ENCODE measurements around the gene LRP5.
"Not testable (repeated sequence)": the region's sequence is repeated elsewhere in the genome, so short reads cannot be mapped to it uniquely, and the experiment has no call there.

LRP5 gene

DNA sequence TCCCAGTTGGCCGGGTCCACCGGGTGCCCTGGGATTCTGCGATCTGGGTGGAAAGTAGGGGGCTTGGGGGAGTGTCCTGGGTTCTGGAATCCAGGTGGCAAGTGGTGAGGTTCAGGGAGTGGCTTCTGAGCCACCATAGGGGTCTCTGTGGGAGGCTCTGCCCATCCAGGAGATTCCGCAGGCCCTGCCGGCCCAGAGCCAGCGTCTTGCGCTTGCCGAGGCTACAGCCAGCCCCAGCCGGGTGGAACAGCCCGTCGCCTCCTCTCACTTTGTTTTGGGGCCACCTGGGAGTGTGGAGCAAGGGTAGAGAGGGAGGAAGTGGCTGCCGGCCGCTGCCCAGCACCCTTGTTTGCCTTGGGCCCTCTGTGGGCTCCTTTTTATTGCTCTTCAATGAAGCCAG is 87.5 kb downstream of the LRP5 start:
- DNase-seq, result no peak

- not testable (repeated sequence) for DNase-seq
Measured at GRCh38 chr11:68400584-68400983, 88.2 kb downstream of the LRP5 start.

DNA sequence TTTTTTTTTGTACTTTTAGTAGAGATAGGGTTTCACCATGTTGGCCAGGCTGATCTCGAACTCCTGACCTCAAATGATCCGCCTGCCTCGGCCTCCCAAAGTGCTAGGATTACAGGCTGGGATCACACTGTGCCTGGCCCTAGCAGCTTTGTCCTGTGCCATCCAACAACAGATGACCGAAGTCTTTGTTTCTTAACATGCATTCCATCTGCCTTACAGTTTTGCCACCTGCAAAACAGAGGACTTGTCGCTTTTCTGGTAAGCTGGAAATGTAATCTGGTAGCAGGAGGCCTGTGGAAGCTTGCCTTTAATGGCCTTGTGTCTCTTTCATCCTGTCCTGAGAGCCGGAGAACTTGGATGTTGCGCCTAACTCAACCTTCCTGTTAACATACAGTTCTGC is 89.5 kb downstream of the LRP5 start:
- no peak for DNase-seq

GRCh38 chr11:68402355-68403031 is 90.1 kb downstream of the LRP5 start:
- DNase-seq, result no peak

DNA sequence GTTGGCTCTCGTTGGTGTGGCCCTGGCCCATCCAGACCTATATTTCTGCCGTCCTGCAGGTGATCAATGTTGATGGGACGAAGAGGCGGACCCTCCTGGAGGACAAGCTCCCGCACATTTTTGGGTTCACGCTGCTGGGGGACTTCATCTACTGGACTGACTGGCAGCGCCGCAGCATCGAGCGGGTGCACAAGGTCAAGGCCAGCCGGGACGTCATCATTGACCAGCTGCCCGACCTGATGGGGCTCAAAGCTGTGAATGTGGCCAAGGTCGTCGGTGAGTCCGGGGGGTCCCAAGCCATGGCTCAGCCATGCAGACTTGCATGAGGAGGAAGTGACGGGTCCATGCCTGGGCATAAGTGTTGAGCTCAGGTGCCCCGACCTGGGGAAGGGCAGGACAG is 91.0 kb downstream of the LRP5 start:
- DNase-seq, result no peak

GRCh38 chr11:68403831-68404230 is 91.4 kb downstream of the LRP5 start:
- no peak for DNase-seq

GRCh38 chr11:68406324-68407313 is 94.2 kb downstream of the LRP5 start:
- DNase-seq, result no peak

DNA sequence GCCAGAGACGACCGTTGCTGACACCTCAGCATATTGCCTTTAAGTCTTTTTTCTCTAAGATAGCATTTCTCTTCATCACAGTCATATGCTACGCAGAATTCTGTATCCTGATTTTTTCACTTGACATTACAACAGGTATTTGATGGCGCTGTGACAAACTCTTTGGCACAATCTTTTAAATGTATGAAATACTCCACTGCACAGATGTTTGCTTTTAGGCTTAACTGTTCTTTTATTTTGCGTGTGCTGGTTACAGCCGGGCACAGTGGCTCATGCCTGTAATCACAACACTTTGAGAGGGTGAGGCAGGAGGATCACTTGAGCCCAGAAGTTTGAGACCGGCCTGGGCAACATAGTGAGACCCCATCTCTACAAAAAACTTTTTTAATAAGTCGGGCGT is 96.1 kb downstream of the LRP5 start:
- no peak for DNase-seq

DNA sequence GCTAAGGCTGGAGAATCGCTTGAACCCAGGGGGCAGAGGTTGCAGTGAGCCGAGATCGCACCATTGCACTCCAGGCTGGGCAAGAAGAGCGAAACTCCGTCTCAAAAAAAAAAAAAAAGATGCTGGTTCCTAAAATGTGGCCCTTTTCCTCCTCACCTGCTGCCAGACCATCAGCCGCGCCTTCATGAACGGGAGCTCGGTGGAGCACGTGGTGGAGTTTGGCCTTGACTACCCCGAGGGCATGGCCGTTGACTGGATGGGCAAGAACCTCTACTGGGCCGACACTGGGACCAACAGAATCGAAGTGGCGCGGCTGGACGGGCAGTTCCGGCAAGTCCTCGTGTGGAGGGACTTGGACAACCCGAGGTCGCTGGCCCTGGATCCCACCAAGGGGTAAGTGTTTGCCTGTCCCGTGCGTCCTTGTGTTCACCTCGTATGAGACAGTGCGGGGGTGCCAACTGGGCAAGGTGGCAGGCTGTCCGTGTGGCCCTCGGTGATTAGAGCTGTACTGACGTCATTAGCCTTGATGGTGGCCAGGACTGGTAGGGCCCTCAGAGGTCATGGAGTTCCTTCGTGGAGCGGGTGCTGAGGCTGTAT is 97.5 kb downstream of the LRP5 start:
- no peak for DNase-seq

DNA sequence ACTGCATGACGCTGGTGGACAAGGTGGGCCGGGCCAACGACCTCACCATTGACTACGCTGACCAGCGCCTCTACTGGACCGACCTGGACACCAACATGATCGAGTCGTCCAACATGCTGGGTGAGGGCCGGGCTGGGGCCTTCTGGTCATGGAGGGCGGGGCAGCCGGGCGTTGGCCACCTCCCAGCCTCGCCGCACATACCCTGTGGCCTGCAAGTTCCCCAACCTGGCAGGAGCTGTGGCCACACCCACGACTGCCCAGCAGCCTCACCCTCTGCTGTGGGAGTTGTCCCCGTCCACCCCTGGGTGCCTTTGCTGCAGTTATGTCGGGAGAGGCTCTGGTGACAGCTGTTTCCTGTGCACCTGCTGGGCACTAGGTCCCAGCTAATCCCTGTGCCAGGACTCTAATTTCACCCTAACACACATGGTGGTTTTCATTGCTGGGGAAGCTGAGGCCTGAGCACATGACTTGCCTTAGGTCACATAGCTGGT is 99.2 kb downstream of the LRP5 start:
- no peak for DNase-seq

DNA sequence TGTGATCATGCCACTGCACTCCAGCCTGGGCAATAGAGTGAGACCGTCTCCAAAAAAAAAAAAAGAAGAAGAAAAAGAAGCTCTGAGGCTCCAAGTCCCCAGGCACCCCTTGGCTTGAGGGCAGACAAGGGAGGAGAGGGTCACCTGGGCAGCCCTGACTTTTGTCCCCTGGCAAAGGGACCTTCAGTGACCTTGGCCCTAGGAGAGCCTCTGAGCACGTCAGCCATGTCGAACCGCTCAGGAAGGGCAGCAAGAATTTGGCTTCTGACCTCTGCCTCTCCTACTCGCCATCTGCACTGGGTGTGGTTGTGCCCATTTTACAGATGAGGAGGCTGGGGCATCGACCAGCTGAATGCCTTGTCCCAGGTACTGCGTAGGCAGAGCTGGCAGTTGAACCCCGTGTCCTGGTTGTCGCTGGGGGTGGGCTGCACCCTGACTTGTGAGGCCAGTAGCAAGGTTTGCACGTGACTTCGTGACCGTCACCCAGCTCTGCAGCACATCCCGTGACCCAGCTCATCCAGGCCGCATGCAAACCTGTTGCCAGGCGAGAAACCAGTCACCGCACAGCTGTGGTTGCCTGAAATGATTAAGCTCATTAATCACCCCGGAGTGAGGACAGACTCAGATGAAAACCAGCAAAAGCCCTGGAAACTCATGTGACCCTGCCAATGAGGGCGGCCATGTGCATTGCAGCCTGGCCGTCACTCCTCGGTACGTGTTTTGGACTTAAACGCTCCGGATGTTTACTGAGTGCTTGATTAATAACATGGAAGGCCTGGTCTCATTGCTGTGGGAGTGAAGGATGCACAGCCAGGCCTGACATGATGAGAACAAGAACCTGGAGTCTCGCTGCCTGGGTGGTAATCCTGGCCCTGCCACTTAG is 100.4 kb downstream of the LRP5 start:
- DNase-seq, result no peak

DNA sequence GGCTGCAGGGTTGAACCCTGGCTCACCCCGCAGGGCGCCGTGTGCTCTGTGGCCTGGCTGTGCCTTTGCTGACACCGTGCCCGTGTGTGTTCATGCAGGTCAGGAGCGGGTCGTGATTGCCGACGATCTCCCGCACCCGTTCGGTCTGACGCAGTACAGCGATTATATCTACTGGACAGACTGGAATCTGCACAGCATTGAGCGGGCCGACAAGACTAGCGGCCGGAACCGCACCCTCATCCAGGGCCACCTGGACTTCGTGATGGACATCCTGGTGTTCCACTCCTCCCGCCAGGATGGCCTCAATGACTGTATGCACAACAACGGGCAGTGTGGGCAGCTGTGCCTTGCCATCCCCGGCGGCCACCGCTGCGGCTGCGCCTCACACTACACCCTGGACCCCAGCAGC is 101.2 kb downstream of the LRP5 start:
- no peak for DNase-seq

- no peak for DNase-seq
Measured at GRCh38 chr11:68414496-68415221, 102.3 kb downstream of the LRP5 start.

GRCh38 chr11:68416070-68416578 is 103.7 kb downstream of the LRP5 start:
- DNase-seq, result no peak

- DNase-seq, result no peak
Measured at GRCh38 chr11:68418648-68419047, 106.3 kb downstream of the LRP5 start.

GRCh38 chr11:68420171-68420570 is 107.8 kb downstream of the LRP5 start:
- no peak for DNase-seq

DNA sequence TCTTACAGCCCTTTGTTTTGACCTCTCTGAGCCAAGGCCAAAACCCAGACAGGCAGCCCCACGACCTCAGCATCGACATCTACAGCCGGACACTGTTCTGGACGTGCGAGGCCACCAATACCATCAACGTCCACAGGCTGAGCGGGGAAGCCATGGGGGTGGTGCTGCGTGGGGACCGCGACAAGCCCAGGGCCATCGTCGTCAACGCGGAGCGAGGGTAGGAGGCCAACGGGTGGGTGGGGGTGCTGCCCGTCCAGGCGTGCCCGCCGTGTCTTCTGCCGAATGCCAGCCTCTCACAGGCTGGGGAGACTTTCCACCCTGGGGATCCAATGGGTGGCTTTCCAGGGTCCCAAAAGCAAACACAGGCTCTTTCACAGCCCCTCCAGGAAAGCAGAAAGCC is 111.1 kb downstream of the LRP5 start:
- no peak for DNase-seq

DNA sequence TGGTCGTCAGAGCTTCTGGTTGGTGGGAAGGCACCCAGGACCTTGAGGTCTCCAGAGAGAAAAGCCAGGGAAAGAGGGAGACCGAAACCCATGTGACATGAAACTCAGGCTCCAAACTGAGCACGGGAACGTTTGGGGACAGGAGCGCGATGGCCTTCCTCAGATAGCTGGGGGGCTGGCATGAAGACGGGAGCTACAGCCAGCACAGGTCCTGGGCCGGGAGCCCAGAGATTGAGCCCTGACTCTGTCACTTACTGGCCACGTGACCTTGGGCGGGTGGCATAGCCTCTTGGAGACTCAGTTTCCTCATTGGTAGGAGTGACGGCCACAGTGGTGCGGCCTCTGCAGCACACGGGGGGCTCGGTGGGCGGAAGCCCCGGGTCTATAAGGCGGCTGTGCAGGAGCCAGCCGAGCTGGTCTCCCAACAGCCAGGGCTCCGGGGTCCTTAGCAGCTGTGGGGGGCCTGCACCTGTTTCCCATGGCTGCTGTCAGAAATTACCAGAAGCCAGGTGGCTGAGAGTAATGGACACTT is 111.8 kb downstream of the LRP5 start:
- DNase-seq, result no peak

DNA sequence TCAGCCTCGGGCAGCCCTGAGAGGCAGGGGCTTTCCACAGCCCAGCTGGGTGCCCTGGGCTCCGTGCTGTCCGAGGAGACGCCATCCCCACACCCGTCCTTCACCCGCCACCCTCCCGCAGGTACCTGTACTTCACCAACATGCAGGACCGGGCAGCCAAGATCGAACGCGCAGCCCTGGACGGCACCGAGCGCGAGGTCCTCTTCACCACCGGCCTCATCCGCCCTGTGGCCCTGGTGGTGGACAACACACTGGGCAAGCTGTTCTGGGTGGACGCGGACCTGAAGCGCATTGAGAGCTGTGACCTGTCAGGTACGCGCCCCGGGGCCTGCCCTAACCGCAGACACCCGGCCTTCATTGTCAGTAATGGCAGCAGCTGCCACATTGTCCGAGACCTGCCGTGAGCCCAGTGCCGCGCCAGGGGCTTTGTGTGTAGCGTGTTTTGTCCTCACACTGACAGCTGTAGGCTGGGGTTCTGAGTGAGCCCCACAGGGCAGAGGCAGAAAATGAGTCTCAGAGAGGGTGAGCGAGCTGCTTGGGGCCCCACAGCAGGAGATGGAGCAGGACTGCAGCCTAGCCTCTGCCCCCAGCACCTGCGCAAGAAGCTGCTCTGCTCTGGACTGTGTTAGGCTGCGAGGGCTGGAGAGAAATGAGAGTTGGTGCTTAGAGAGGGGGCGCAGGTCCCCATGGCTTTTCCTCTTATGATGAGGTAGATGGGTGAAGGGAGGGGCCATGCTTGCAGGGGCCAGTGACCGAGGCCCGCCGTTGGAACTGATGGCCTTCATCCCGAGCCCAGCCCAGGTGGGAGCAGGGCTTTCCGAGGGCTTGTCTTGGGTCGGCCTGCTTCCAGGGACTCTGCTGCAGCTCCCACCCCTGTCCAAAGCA is 112.8 kb downstream of the LRP5 start:
- no peak for DNase-seq

DNA sequence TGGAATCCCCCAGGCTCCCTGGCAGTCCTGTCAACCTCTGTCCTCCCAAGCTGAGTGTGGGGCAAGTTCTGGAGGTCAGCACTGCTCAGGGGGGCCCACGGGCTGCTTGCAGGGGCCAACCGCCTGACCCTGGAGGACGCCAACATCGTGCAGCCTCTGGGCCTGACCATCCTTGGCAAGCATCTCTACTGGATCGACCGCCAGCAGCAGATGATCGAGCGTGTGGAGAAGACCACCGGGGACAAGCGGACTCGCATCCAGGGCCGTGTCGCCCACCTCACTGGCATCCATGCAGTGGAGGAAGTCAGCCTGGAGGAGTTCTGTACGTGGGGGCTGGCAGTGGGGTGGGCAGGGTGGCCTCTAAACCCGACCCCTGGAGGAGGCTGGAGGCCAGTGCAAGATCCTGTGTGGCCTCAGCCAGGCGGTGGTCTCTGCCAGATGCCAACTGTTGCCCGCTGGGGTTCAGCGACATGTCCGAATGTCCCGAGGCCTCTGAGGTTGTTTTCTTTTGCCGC is 113.5 kb downstream of the LRP5 start:
- no peak for DNase-seq
